PC-9 (cell line): ENCODE measurements around the gene AVPI1. TPM values are rescaled to one million over a fixed set of nuclear protein-coding genes. Genes with fewer than 3 reads are reported as not detected.
"Not testable (repeated sequence)": the region's sequence is repeated elsewhere in the genome, so short reads cannot be mapped to it uniquely, and the experiment has no call there.

Experiments used
- BruUV-seq: library from RNA; stranded (reverse); fragments of 400-500 nt; replicated peaks from 2 replicates; lab custom pipeline; 2021; lab: Mats Ljungman, UMichigan
- CTCF ChIA-PET: fragments of 300-600 bp; sonication (Branson Sonifier 250); formaldehyde crosslinking; loops from one replicate; lab custom pipeline; 2022; ENCODE audit warnings: antibody characterized with exemption; lab: Charles Lee
- POLR2A ChIA-PET: fragments of 300-600 bp; sonication (Branson Sonifier 250); formaldehyde crosslinking; loops from one replicate; lab custom pipeline; 2022; ENCODE audit warnings: antibody characterized with exemption; ENCODE audit not compliant: unreplicated experiment; lab: Charles Lee
- DNase-seq, 2 experiments: peaks; one replicate each; pipeline versions ENCODE4 v3.0.0 to v3.0.0-alpha.2; 2015 to 2022; ENCODE audit warnings: mixed read lengths in 1 of 2
- H2AFZ ChIP-seq: fragments of 200-600 bp; sonication (generic); 2 replicates; pipeline ENCODE4 v1.8.1; 2017; ENCODE audit warnings: antibody characterized with exemption
- H3F3A ChIP-seq: fragments of 200-600 bp; sonication (generic); 2 replicates; pipeline ENCODE4 v1.8.1; 2017; ENCODE audit warnings: antibody characterized with exemption, mild to moderate bottlenecking, low read depth; ENCODE audit not compliant: insufficient read depth
- H3K27ac ChIP-seq: fragments of 200-600 bp; sonication (generic); 2 replicates; pipeline ENCODE4 v1.6.1; 2016; ENCODE audit warnings: mixed run types
- H3K27me3 ChIP-seq: fragments of 200-600 bp; sonication (generic); 2 replicates; pipeline ENCODE4 v1.6.1; 2016; ENCODE audit warnings: low read depth, mixed run types; ENCODE audit not compliant: insufficient read depth
- H3K36me3 ChIP-seq: fragments of 200-600 bp; sonication (generic); 2 replicates; pipeline ENCODE4 v1.6.1; 2016; ENCODE audit warnings: low read depth, mixed run types
- H3K4me1 ChIP-seq: fragments of 200-600 bp; sonication (generic); replicated peaks from 2 replicates; pipeline ENCODE4 v1.6.1; 2016; ENCODE audit warnings: mixed run types; ENCODE audit not compliant: insufficient read depth
- H3K4me2 ChIP-seq: fragments of 200-600 bp; sonication (generic); 2 replicates; pipeline ENCODE4 v1.6.1; 2017; ENCODE audit warnings: mixed run types
- H3K4me3 ChIP-seq: fragments of 200-600 bp; sonication (generic); 2 replicates; pipeline ENCODE4 v1.6.1; 2016; ENCODE audit warnings: mixed run types
- H3K79me2 ChIP-seq: fragments of 200-600 bp; sonication (generic); 2 replicates; pipeline ENCODE4 v1.6.1; 2017; ENCODE audit warnings: low read depth, mixed run types
- H3K9me2 ChIP-seq: fragments of 200-600 bp; sonication (generic); 2 replicates; pipeline ENCODE4 v1.8.1; 2017; ENCODE audit warnings: mild to moderate bottlenecking; ENCODE audit not compliant: insufficient read depth
- H3K9me3 ChIP-seq: fragments of 200-600 bp; sonication (generic); 2 replicates; pipeline ENCODE4 v1.8.1; 2016; ENCODE audit warnings: low read depth; ENCODE audit not compliant: insufficient read depth
- H4K20me1 ChIP-seq: fragments of 200-600 bp; sonication (generic); 2 replicates; pipeline ENCODE4 v1.8.1; 2017; ENCODE audit not compliant: insufficient read depth
- CTCF ChIP-seq: fragments of 200-600 bp; sonication (generic); conservative IDR thresholded peaks from 2 replicates; pipeline ENCODE4 v1.6.1; 2017; ENCODE audit warnings: mixed run types, antibody characterized with exemption, mild to moderate bottlenecking, moderate library complexity
- EZH2 ChIP-seq: fragments of 200-600 bp; sonication (generic); IDR thresholded peaks from 2 replicates; pipeline ENCODE4 v1.8.0; 2017; ENCODE audit warnings: antibody characterized with exemption, low read depth
- intact Hi-C: fragments of 100-400 bp; cut with micrococcal nuclease; formaldehyde crosslinking; loops from one replicate; pipeline ENCODE4 v1.10.0; 2022; ENCODE audit not compliant: unreplicated experiment
- total RNA-seq: library from RNA; stranded (reverse); gene quantifications from 2 replicates; pipeline ENCODE4 v1.2.3, GENCODE V29; 2021

AVPI1 gene
- total RNA-seq, 1 experiment from 2014 or later: 20.5 TPM

DNA sequence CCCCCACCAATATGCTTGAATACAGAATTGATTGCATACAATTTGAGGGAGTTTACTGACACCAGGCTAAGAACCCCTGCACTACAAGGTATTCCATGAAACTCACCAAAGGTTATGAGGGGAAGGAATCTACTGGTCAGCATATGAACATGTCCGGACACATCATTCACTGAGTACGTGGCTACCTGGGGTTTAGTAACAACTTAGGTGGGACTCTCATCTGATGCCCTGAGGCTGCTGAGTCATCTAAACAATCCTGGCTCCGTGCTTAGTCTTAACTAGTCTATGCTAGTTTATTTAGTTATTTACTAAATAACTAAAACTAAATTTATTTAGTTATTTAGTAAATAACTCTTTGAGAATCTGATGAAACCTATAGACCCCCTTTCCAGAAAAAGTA, 35.3 kb downstream of the AVPI1 start:
- Histone ChIP-seq H3K9me2 (no peaks in the 10 kb centered on the region), H3K79me2 (peaks cover 43% of the 10 kb centered on the region), H3K4me2 (peak overlapping the region; percentile 75), H4K20me1 (no peaks in the 10 kb centered on the region), H3K27me3 (no peaks in the 10 kb centered on the region), H2AFZ (no peak overlapping the region), H3K9me3 (no peaks in the 10 kb centered on the region), H3F3A (peaks cover 45% of the 10 kb centered on the region), H3K36me3 (peaks cover 13% of the 10 kb centered on the region), H3K4me3 (no peak overlapping the region), H3K4me1 (peaks cover 62% of the 10 kb centered on the region), H3K27ac (peak overlapping the region; percentile 91)
- TF ChIP-seq EZH2: no peak
- no peak for TF ChIP-seq CTCF
- peak; percentile 62 to 91 for DNase-seq
- POLR2A ChIA-PET: no interaction called here
- no TSS peak for BruUV-seq
- intact Hi-C loops: no loop called here
- CTCF ChIA-PET: no interaction called here

- Histone ChIP-seq H3K4me3 (no peak overlapping the region), H3K27ac (peak overlapping the region; percentile 91), H3K4me2 (peak overlapping the region; percentile 75), H3K79me2 (peaks cover 48% of the 10 kb centered on the region), H3K4me1 (peaks cover 63% of the 10 kb centered on the region), H3K9me2 (no peaks in the 10 kb centered on the region), H3K27me3 (no peaks in the 10 kb centered on the region), H3K36me3 (peaks cover 9% of the 10 kb centered on the region), H3F3A (peaks cover 53% of the 10 kb centered on the region), H2AFZ (no peak overlapping the region), H3K9me3 (no peaks in the 10 kb centered on the region), H4K20me1 (no peaks in the 10 kb centered on the region)
- DNase-seq: no peak
- CTCF ChIA-PET: no interaction called here
- POLR2A ChIA-PET: no interaction called here
- no TSS peak for BruUV-seq
- intact Hi-C loops: no loop called here
- TF ChIP-seq CTCF (no peak), EZH2 (no peak)
These were observed 36.3 kb downstream of the AVPI1 start for GRCh38 chr10:97650726-97651125.

DNA sequence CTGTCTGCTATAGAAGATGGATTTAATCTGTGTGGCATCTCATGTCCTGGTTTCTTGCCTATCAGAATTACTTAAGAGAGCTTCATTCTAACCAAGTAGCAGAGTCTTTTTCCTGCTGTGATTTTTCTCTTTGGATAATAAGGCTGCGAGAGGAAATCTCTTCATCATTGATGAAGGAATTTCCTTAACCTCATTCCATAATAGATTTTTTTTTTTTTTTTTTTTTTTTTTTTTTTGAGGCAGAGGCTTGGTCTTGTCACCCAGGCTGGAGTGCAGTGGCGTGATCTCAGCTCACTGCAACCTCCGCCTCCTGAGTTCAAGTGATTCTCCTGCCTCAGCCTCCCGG, 37.7 kb downstream of the AVPI1 start:
- Histone ChIP-seq H3F3A (peaks cover 53% of the 10 kb centered on the region), H3K4me1 (peaks cover 63% of the 10 kb centered on the region), H3K4me2 (peak overlapping the region; percentile 75), H3K27ac (peak overlapping the region; percentile 91), H3K79me2 (peaks cover 57% of the 10 kb centered on the region), H3K4me3 (peak overlapping the region; percentile 29; the same call in 1 of the 2 replicates)
- ChIA-PET CTCF (interaction anchor here (0.7 kb wide), 1 partner anchor 16 kb away, joined by 12 read pairs; no protein-coding TSS in a partner anchor), POLR2A (interaction anchor here (0.6 to 1.0 kb wide), 3 partner anchors 35 to 1971 kb away, joined by 3 to 9 read pairs (median 5); partner anchors contain the start of gene SLC25A28)
- not testable (repeated sequence) for H3K27me3 ChIP-seq, H2AFZ ChIP-seq, BruUV-seq, H3K36me3 ChIP-seq, H3K9me3 ChIP-seq, H3K9me2 ChIP-seq, H4K20me1 ChIP-seq, DNase-seq
- intact Hi-C loops: loop anchor here (1.0 to 2.0 kb wide), 2 partner anchors 9 to 75 kb away; partner anchors contain the start of gene PI4K2A
